ENCODE data around the gene RNMT.

The RNMT gene

DNA sequence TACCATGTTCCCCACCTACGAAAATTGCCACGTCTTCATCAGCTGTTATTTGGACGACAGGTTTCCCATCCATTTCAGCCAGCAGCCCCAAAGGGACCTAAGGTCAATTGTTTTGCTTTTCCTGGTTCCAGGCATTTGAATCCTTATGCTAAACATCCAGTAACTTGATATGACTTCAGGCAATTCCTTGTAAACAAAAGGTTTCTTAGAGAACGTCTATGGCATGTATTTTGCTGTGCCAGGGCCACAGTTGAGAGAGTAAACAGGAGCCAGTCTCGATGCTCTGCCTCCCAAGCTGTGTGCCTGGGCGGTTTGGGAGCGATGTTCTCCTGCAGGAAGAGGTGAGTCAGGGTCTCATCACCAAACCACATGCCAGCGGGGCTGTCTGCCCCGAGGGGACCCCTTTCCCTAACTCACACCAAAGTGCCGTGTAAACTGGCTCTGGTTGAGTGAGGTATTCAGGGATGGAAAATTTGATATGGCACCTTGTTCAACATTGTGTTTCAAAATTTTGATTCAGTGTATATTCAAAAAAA, 84.5 kb downstream of the RNMT start:
- DNase-seq (ENCODE audit: low read depth) = no peak
- H3K4me3 ChIP-seq (ENCODE audit: low read depth, low read length) = no peak overlapping the region
- TF ChIP-seq, protein P1, sequence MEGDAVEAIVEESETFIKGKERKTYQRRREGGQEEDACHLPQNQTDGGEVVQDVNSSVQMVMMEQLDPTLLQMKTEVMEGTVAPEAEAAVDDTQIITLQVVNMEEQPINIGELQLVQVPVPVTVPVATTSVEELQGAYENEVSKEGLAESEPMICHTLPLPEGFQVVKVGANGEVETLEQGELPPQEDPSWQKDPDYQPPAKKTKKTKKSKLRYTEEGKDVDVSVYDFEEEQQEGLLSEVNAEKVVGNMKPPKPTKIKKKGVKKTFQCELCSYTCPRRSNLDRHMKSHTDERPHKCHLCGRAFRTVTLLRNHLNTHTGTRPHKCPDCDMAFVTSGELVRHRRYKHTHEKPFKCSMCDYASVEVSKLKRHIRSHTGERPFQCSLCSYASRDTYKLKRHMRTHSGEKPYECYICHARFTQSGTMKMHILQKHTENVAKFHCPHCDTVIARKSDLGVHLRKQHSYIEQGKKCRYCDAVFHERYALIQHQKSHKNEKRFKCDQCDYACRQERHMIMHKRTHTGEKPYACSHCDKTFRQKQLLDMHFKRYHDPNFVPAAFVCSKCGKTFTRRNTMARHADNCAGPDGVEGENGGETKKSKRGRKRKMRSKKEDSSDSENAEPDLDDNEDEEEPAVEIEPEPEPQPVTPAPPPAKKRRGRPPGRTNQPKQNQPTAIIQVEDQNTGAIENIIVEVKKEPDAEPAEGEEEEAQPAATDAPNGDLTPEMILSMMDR (IDR thresholded peaks at IDR 0.05; ENCODE audit: low read depth, low read length, missing control alignments) = no peak

DNA sequence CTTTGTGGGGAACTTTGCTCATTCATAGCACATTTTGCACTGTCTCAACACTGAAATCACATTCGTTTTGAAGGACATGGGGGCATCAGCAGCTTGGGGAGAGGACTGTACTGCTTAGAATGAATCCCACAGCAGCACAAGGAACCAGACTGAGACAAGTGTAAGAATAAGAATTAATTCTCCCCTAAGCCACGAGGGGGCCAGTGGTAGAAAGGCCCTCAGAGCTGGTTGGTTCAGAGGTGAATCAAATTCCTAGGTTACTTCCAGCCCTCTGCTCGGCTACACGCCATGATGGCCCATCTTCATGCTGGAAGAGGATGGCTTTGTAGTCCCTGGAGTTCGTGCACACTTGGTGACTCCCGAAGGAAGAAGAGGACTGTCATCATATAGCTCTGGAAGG, 85.5 kb downstream of the RNMT start:
- no peak for DNase-seq (ENCODE audit: low read depth)
- TF ChIP-seq, protein P1 (IDR thresholded peaks at IDR 0.05; ENCODE audit: low read depth, low read length, missing control alignments) = peak; percentile 43
- H3K4me3 ChIP-seq (ENCODE audit: low read depth, low read length) = no peak overlapping the region

DNA sequence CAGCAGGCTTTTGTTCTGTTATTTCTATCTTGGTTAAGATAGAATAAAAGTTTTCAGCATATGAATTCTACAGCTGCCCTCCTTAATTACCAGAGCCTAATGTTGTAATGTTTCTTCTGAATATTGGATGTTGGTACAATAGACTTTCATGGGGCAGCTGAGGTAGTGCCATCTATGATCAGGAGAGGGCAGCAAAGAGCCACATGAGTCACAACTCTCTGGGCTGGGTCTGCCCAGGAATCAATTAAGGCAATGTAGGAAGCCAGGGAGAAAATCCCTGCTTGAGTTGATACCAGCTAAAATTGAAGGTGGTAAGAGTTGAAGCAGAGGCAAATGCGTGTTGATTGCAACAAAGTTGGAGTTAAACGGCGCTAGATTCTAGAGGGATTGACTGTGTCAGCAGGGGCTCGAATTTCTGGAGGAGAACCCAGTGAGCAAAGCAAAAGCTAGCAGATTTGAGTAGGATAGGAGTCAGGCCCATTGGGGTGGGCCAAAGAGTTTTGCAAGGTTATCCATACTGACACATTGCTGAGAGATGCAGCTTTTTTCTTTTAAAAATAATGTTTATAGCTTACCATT, 86.9 kb downstream of the RNMT start:
- TF ChIP-seq, protein P1 (IDR thresholded peaks at IDR 0.05; ENCODE audit: low read depth, low read length, missing control alignments) = peak; percentile 87
- no peak for DNase-seq (ENCODE audit: low read depth)
- H3K4me3 ChIP-seq (ENCODE audit: low read depth, low read length) = no peak overlapping the region
